GM21723 (cell line): ENCODE data around the gene HPRT1.
"Not testable (repeated sequence)": the region's sequence is repeated elsewhere in the genome, so short reads cannot be mapped to it uniquely, and the experiment has no call there.

ENCODE experiments used
- ATAC-seq: cut with Tn5 transposase; IDR thresholded peaks from one replicate; pipeline ENCODE4 v1.9.1; 2021; ENCODE audit warnings: mild to moderate bottlenecking, moderate library complexity; ENCODE audit not compliant: unreplicated experiment

HPRT1 gene, protein sequence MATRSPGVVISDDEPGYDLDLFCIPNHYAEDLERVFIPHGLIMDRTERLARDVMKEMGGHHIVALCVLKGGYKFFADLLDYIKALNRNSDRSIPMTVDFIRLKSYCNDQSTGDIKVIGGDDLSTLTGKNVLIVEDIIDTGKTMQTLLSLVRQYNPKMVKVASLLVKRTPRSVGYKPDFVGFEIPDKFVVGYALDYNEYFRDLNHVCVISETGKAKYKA

DNA sequence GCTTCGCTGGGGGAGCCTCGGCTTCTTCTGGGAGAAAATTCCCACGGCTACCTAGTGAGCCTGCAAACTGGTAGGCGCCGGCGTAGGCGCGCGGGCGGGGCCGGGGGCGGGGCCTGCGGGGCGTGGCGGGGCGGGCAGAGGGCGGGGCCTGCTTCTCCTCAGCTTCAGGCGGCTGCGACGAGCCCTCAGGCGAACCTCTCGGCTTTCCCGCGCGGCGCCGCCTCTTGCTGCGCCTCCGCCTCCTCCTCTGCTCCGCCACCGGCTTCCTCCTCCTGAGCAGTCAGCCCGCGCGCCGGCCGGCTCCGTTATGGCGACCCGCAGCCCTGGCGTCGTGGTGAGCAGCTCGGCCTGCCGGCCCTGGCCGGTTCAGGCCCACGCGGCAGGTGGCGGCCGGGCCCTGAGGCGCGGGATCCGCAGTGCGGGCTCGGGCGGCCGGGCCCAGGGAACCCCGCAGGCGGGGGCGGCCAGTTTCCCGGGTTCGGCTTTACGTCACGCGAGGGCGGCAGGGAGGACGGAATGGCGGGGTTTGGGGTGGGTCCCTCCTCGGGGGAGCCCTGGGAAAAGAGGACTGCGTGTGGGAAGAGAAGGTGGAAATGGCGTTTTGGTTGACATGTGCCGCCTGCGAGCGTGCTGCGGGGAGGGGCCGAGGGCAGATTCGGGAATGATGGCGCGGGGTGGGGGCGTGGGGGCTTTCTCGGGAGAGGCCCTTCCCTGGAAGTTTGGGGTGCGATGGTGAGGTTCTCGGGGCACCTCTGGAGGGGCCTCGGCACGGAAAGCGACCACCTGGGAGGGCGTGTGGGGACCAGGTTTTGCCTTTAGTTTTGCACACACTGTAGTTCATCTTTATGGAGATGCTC lies at the start of gene HPRT1:
Gene HPRT1, plus strand, starts transcription at position 161 of the 857 bp plus-strand sequence. Its CDS starts 147 bp downstream, at position 308.
- ATAC-seq: peak; percentile 95

DNA sequence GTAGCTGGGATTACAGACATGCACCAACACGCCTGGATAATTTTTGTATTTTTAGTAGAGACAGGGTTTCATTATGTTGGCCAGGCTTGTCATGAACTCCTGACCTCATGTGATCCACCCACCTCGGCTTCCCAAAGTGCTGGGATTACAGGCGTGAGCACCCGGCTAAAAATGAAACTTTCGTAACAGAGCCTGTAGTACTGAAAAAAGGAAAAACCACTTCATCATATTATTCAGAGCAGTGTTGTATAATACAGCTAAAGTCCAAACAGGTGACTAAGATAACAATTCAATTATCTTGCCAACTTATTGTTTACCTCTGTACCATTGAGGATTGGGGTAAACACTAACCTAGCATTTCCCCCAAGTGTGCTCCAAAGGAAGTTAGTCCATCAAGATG lies 43.9 kb upstream of the HPRT1 start:
- no peak for ATAC-seq

DNA sequence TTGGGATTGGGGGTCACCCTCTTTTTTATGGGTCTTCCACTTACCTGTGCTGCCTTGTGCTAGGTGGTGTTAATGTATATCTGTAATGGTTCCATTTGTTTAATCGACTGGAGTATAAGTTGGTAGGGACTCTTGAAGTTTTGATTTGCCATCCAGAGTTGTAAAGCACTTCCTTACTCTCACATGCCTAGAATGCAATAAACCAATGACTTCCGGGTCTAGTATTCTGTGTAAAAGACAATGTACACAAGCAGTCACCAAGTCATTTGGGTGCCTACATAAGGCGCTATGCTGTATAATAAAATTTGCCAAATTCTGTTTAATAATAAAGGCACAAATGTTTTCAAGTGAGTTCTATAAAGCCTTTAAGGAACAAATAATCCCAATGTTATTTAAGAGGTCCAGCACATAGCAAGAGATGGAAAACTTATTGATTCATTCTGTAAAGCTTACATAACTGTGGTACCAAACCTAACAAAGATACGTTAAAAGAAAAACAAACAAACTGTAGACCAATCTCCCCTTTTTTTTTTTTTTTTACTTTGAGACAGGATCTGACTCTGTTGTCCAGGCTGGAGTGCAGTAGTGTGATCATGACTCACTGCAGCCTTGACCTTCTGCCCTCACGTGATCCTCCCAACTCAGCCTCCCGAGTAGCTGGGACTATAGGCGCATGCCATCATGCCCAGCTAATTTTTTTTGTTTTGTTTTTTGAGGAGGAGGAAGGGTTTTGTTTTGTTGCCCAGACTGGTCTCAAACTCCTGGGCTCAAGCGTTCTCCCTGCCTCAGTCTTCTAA lies 41.5 kb upstream of the HPRT1 start:
- ATAC-seq: no peak

DNA sequence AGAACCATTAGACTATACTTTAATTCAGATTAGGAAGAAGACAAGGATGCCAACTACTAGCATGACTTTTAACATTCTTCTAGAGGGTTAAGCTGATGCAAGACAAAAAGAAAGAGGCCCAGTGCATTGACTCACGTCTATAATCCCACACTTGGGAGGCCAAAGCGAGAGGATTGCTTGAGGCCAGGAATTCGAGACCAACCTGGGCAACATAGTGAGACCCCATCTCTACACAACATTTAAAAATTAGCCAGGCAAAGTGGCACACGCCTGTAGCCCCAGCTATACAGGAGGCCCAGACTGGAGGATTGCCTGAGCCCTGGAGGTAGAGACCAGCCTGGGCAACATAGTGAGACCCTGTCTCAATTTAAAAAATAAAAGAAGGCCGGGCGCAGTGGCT lies 40.2 kb upstream of the HPRT1 start:
- no peak for ATAC-seq

DNA sequence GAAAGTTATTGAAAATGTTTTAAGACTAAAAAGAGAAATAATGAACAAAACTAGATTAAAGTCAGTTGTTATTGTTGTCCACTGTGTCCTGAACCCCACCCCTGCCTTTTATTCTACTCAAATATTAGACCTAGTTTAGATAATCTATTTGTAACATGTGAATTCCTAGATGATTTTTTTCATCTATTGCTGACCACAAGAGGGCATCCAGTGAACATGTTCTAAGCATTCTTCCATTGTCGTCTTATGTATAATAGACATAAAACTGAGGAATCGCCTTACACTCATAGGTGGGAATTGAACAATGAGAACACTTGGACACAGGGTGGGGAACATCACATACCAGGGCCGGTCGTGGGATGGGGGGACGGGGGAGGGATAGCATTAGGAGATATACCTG lies 36.4 kb upstream of the HPRT1 start:
- ATAC-seq: no peak

DNA sequence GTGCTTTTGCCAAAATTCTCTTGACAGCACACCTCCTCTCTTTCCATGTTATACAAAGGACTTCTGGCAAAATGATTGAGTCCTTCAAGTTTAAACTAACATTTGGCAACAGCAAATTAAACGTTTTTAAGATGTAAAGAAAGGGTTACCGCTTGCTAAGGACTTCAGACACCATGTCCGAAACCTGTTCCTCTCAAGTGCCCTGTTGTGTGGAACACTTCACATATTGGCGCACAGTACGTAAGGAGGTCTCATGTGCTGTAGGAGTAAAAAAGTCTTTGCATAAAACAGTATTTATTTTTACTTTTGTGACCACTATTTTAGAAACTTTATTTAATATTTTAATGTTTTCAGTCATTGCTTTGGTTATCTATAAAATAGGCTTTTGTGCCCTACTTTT lies 33.7 kb upstream of the HPRT1 start:
- no peak for ATAC-seq

DNA sequence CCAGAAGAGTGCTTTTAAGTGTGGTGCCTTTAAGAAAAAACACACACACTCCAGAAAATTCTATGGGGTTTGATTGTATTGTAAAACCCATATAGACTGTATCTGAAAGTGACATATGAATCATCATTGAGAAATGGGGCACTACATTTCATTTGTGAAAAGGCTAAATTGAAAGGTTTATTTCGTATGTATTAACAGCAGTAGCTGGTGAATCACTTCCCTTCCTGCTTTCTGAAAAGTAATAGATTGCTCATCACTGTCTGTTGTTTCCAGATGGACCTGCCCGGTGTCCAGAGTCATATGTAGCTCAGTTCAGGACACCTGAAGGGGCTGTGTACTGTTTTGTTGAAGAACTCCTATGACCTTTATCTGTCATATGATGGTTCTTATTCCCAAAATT lies 28.1 kb upstream of the HPRT1 start:
- no peak for ATAC-seq

DNA sequence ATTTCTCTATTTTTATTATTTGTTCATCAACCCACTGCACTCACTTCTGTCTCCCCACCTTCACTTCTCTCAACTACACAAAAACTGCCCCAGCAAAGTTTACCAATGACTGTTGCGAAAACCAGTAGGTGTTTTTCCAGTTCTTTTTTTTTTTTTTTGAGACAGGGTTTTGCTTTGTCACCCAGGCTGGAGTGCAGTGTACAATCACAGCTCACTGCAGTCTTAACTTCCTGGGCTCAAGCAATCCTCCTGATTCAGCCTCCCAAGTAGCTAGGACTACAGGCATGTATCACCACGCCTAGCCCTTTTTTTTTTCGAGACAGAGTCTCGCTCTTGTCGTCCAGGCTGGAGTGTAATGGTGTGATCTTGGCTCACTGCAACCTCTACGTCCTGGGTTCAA lies 24.1 kb upstream of the HPRT1 start:
- ATAC-seq: no peak

DNA sequence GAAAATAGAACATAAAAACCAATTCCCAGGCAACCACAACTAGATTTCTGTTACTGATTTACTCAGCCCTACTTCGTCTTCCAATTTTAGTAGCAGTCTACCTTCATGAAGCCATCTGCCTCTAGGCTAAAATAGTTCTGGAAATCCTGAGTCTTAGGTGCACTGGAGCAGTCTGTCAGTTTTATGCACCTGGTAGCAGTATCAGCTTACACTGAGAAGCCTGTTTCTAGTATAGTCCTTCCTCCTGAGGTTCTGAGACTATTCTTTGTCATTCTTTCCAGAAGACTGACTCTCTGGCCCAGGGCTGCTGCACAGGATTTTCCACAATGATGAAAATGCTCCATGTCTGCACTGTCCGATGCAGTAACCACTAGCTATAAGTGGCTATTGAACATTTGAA lies 16.9 kb upstream of the HPRT1 start:
- peak; percentile 68 for ATAC-seq

DNA sequence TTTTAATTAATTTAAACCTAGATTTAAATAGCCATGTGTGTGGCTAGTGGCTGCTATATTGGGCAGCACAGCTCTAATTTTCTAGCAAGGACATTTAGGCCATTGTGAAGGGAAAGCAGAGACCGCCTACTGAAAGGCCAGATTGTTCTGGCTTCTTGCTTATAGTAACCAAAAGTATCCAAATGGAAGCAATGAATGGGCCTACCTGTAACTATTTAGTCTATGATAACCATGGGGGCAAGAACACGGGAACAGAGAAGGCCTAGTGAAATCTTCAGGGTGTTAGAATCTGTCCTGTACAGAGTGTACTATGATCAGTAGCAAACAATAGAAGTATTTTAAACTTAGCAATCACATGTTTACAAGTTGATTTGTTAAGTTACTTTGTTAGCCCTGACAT lies 16.5 kb upstream of the HPRT1 start:
- ATAC-seq: no peak

DNA sequence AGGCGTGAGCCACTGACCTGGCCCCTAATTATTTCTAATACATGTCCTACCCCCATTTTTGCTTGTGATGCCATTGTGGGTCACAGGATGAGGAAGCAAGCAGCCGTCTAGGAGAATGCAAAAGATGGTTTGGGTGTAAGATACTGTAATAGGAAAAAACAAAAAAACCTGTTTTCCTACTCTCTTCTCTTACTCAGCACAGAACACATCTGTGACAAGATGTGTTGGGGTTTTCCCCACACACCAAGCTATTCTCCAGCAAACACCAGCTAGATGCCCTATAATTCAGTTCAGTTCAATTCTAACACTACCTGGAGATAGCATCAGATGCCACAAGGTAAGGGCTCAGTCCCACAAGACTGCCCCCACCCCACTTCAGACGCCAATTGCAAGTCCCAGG lies 15.3 kb upstream of the HPRT1 start:
- no peak for ATAC-seq

DNA sequence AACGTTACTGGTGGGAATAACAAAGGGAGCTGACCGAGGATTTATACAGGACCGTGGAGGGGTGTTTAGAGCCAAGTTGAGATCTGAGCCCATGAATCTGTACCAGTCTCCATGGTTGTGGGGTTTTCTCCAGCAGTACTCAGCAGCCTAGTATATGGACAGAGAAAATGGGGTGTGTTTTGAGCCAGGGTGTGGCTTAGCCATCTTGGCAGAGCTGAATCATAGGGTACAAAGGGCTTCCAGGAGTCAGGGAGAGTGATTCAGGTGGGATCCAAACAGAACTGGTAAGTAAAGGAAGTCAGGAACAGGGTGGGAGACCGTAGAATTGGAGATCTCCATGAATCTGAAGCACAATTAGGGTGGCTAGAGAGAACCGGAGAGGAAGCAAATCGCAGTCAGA lies 7.4 kb upstream of the HPRT1 start:
- no peak for ATAC-seq

DNA sequence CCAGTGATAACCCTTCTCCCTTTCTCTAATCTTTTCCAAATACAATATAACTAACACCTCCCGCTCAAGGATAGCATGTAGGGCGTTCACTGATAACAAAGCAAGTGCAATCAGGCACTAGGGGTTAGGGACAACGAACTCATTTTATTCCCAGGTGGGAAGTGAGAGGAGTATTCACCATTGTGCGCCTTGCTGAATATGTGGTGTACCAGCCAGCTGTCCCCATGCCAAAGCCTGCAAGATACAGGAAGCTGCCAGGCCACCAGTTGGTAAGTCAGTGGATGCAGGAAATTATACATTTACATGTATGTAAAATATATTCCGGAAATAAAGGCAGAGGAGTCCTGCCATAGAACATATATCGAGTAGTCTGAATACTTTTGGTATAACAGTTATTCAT lies 6.3 kb upstream of the HPRT1 start:
- ATAC-seq: no peak

DNA sequence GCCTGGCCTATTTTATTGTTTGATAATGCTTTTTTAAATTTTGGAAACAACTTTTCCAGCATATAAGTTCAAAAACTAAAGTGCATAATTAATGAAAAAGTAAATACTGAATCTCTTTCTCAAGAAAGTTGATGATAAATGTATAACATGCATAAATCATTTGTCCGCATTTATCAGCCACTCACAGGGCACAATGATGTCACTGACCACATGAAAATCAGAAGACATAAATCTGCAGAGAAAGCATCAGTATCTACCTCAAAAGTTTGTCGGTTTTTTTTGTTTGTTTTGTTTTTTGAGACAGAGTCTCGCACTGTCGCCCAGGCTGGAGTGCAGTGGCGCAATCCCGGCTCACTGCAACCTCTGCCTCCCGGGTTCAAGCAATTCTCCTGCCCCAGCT lies 5.5 kb upstream of the HPRT1 start:
- no peak for ATAC-seq

DNA sequence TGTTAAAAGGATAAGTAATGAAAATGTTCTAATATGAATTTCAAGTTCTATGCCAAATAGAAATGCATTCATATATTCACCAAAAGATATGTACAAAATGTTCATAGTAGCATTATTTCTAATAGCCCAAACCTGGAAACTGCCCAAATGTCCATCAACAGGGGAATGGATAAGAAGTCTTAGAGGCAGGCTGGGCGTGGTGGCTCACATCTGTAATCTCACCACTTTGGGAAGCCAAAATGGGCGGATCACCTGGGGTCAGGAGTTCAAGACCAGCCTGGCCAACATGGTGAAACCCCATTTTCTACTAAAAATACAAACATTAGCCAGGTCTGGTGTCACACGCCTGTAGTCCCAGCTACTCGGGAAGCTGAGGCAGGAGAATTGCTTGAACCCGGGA lies 2.3 kb upstream of the HPRT1 start:
- no peak for ATAC-seq

DNA sequence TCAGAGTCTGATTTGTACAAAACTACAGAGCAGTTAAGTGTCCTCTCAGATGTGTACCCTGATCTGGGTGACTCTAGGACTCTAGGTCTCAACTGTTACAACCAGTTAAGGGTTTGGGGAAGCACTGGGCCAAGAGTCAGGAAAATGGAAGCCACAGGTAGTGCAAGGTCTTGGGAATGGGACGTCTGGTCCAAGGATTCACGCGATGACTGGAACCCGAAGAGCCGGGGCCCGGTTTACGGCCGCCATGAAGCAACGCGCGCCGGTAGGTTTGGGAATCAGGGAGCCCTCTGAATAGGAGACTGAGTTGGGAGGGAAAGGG lies 321 bp upstream of the HPRT1 start:
- ATAC-seq: peak; percentile 10

DNA sequence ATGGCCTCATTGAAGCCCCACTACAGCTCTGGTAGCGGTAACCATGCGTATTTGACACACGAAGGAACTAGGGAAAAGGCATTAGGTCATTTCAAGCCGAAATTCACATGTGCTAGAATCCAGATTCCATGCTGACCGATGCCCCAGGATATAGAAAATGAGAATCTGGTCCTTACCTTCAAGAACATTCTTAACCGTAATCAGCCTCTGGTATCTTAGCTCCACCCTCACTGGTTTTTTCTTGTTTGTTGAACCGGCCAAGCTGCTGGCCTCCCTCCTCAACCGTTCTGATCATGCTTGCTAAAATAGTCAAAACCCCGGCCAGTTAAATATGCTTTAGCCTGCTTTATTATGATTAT lies 876 bp downstream of the HPRT1 start:
- peak; percentile 24 for ATAC-seq

DNA sequence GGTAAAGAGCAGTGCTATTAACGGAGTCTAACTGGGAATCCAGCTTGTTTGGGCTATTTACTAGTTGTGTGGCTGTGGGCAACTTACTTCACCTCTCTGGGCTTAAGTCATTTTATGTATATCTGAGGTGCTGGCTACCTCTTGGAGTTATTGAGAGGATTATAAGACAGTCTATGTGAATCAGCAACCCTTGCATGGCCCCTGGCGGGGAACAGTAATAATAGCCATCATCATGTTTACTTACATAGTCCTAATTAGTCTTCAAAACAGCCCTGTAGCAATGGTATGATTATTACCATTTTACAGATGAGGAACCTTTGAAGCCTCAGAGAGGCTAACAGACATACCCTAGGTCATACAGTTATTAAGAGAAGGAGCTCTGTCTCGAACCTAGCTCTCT lies 1.5 kb downstream of the HPRT1 start:
- ATAC-seq: no peak

DNA sequence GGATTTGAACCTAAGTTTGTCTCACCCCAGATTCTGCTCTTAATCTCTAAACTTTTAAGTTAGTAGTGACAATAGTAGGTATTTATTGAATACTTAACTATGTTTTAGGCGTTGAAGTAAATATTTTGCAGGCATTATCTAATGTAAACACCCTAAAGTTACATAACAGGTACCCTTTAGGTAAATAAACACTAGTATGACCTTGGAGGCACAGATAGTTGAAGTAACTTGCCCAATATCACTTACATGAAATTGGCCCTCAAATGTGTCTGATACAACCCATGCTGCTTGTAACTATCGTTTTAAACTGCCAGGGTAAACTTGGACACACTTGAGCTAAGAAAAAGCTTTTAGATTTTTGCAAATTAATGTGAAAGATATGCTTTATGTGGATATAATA lies 3.0 kb downstream of the HPRT1 start:
- no peak for ATAC-seq

DNA sequence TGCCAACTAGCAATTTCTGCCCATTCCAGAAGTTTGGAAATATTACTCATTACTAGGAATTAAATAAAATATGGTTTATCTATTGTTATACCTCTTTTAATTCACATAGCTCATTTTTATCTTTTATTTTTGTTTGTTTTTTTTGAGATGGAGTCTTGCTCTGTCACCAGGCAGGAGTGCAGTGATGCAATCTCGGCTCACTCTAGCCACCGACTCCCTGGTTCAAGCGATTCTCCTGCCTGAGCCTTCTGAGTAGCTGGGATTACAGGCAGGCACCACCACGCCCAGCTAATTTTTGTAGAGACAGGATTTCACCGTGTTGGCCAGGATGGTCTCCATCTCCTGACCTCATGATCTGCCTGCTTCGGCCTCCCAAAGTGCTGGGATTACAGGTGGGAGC lies 4.5 kb downstream of the HPRT1 start:
- ATAC-seq: not testable (repeated sequence)

DNA sequence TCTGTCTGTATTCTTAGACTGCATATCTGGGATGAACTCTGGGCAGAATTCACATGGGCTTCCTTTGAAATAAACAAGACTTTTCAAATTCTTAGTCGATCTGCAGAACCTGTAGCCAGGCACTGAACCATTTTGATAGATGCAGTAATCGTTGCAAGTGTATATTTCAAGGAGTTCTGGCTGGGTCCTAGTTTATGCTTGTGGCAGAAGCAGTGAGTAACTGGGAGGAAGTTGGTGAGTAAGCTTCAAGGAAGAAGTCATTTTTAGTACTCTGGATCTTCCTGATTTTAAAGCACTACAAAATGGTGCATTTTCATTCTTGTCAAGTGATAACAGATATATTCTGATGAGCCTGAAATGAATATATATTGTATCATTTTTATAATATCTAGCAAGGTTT lies 9.5 kb downstream of the HPRT1 start:
- ATAC-seq: no peak

DNA sequence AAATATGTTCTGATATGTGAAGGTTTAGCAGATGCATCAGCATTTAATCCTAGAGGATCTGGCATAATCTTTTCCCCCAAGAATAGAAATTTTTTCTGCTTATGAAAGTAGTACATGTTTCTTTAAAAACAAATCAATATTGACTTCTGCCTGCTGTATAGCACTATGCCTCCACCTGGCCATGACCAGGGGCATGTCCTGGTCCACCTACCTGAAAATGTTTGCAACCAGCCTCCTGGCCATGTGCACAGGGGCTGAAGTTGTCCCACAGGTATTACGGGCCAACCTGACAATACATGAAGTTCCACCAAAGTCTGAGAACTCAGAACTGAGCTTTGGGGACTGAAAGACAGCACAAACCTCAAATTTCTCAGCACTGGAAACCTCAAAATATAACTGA lies 10.0 kb downstream of the HPRT1 start:
- no peak for ATAC-seq
